RWPE2 (cell line): ENCODE results near the gene ZEB2.

ENCODE experiments used
- ATAC-seq: fragments of 200-7000 bp; cut with Tn5 transposase; 3 replicates; pipeline ENCODE4 v1.9.1; 2021; ENCODE audit warnings: low read depth
- DNase-seq: peaks from one replicate; pipeline ENCODE4 v3.0.0-alpha.2; 2020; ENCODE audit warnings: low spot score
- H3K27ac ChIP-seq: fragments of 450-650 bp; 2 replicates; pipeline ENCODE4 v1.5.1; 2017; ENCODE audit warnings: mild to moderate bottlenecking; ENCODE audit not compliant: poor library complexity, severe bottlenecking
- H3K27me3 ChIP-seq: fragments of 250-450 bp; sonication (Bioruptor Pico); 2 replicates; pipeline ENCODE4 v1.5.1; 2021; ENCODE audit warnings: mild to moderate bottlenecking, moderate library complexity; ENCODE audit not compliant: insufficient read depth, poor library complexity, severe bottlenecking
- H3K36me3 ChIP-seq: fragments of 250-450 bp; sonication (Bioruptor Pico); 2 replicates; pipeline ENCODE4 v1.5.1; 2020; ENCODE audit warnings: low read depth, mild to moderate bottlenecking, moderate library complexity
- H3K4me1 ChIP-seq: fragments of 250-450 bp; sonication (Bioruptor Pico); 2 replicates; pipeline ENCODE4 v1.5.1; 2021; ENCODE audit warnings: mild to moderate bottlenecking, moderate library complexity; ENCODE audit not compliant: insufficient read depth, poor library complexity, severe bottlenecking
- H3K4me3 ChIP-seq: fragments of 250-450 bp; sonication (Bioruptor Pico); 2 replicates; pipeline ENCODE4 v1.5.1; 2021; ENCODE audit warnings: mild to moderate bottlenecking, moderate library complexity; ENCODE audit not compliant: severe bottlenecking
- H3K9me3 ChIP-seq: fragments of 250-450 bp; sonication (Bioruptor Pico); 2 replicates; pipeline ENCODE4 v1.5.1; 2021; ENCODE audit warnings: mild to moderate bottlenecking, moderate library complexity; ENCODE audit not compliant: severe bottlenecking
- TF ChIP-seq, protein P1 (sequence below): fragments of 450-650 bp; IDR thresholded peaks from one replicate; pipeline ENCODE4 v1.5.1; 2017; ENCODE audit warnings: mild to moderate bottlenecking, moderate library complexity; ENCODE audit not compliant: poor library complexity, severe bottlenecking

The ZEB2 gene

DNA sequence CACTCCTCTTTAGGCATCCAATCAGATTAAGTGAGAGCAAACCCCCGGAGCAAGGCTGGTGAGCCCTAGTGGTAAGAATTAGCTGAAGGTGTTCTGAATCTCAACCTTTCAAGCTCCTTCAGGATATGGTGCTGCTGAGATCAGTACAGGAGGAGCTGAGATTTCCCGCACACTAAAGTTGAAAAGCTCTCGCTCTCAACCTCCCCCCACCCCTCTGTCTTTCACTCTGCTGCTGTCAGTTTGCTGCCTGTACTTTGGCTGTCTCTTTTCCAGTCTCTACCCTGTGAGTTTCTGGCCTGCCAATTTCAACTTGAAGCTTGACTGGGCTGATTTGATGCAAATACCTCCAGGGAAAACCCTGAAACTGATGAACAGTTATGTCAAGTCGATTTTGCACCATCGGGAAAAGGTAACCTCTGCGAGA, 15.7 kb downstream of the ZEB2 start:
- Histone ChIP-seq H3K36me3 (no peaks in the 10 kb centered on the region), H3K4me1 (no peaks in the 10 kb centered on the region), H3K9me3 (no peaks in the 10 kb centered on the region), H3K4me3 (no peak overlapping the region), H3K27ac (no peak overlapping the region), H3K27me3 (no peaks in the 10 kb centered on the region)
- no peak for ATAC-seq
- no peak for DNase-seq
- TF ChIP-seq, protein P1, sequence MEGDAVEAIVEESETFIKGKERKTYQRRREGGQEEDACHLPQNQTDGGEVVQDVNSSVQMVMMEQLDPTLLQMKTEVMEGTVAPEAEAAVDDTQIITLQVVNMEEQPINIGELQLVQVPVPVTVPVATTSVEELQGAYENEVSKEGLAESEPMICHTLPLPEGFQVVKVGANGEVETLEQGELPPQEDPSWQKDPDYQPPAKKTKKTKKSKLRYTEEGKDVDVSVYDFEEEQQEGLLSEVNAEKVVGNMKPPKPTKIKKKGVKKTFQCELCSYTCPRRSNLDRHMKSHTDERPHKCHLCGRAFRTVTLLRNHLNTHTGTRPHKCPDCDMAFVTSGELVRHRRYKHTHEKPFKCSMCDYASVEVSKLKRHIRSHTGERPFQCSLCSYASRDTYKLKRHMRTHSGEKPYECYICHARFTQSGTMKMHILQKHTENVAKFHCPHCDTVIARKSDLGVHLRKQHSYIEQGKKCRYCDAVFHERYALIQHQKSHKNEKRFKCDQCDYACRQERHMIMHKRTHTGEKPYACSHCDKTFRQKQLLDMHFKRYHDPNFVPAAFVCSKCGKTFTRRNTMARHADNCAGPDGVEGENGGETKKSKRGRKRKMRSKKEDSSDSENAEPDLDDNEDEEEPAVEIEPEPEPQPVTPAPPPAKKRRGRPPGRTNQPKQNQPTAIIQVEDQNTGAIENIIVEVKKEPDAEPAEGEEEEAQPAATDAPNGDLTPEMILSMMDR = no peak

DNA sequence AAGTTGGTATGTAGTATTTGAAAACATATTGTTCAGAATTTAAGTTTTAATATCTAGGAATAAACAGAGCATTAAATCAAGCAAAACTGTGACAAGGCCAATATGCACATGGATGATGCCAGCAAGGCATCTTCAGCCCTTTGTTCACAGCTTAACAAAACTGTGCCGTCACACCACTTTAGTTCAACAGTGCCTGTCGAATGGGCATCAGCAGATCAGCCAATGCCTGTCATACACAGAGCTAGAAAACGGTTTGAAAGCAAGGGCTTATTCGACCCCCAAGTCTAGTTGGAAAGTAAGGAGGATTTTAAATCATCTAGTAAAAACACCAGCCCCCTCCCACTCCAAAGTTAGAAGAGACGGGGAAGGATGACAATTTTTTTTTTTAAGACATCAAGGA, 16.7 kb downstream of the ZEB2 start:
- no peaks in the 10 kb centered on the region for H3K4me1 ChIP-seq
- no peak overlapping the region for H3K4me3 ChIP-seq
- no peak overlapping the region for H3K27ac ChIP-seq
- no peaks in the 10 kb centered on the region for H3K9me3 ChIP-seq
- H3K27me3 ChIP-seq = no peaks in the 10 kb centered on the region
- TF ChIP-seq, protein P1 = no peak
- no peaks in the 10 kb centered on the region for H3K36me3 ChIP-seq
- DNase-seq (no peak), ATAC-seq (no peak)

DNA sequence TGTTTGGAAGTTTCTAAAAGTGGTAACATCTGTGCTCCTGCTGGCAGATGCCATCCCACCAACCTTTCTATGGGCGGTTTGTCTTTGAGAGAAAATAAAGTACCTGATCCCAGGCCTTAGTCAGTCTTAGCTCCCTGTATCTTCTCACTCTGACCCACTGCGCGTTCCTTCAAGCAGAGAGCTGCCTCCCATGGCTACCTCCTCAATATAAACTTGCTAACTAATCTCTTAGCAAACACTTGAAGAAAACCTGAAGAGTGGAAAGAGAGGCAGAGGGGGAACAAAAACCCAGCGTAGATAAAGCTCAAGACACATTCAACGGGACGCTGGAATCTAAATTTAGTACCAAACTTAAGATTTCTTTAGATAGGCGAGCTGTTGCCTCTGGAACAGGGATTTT, 17.6 kb downstream of the ZEB2 start:
- H3K4me3 ChIP-seq = no peak overlapping the region
- no peaks in the 10 kb centered on the region for H3K4me1 ChIP-seq
- no peaks in the 10 kb centered on the region for H3K27me3 ChIP-seq
- no peaks in the 10 kb centered on the region for H3K36me3 ChIP-seq
- DNase-seq (no peak), ATAC-seq (no peak)
- no peaks in the 10 kb centered on the region for H3K9me3 ChIP-seq
- H3K27ac ChIP-seq = no peak overlapping the region
- TF ChIP-seq, protein P1 = no peak

DNA sequence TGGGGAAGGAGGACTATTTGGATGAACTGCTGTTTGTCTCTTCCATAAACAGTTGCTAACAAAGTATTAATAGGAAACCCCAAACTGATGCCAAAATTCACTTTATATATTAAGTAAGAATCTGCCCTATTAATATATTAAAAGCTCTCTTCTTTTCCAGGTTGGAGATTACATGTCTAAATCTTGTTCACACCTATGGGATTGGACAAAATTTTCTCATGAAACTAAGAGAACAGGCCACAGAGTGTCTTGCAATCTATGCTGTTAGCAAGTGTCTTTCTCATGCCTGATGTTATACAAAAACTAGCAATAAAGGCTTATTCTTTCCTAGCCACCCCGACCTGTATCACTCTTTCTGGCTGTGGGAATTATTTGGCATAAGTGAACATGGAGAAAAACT, 18.3 kb downstream of the ZEB2 start:
- H3K4me1 ChIP-seq = no peaks in the 10 kb centered on the region
- H3K27ac ChIP-seq = no peak overlapping the region
- DNase-seq (no peak), ATAC-seq (no peak)
- no peaks in the 10 kb centered on the region for H3K27me3 ChIP-seq
- H3K36me3 ChIP-seq = no peaks in the 10 kb centered on the region
- TF ChIP-seq, protein P1 = no peak
- no peaks in the 10 kb centered on the region for H3K9me3 ChIP-seq
- no peak overlapping the region for H3K4me3 ChIP-seq

DNA sequence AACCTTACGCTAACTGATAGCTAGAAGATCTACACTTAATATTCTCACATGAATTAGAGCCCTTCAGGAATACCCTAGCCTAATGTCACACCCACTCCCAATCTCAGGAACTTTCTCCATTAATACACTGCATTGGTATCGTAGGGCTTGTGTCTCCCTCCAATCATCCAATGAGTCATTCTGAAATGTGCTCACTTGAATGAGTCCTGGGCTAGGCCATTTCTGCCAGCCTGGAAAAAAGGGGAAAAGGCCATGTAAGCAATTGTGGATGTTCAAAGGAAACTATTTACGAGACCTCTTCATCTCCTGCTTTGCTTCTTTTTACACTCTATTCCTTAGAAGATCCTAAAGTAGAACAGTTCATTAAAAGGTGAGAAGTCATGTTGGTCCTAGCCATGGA, 18.8 kb downstream of the ZEB2 start:
- no peaks in the 10 kb centered on the region for H3K4me1 ChIP-seq
- H3K36me3 ChIP-seq = no peaks in the 10 kb centered on the region
- TF ChIP-seq, protein P1 = no peak
- H3K27ac ChIP-seq = no peak overlapping the region
- no peak for DNase-seq
- no peaks in the 10 kb centered on the region for H3K9me3 ChIP-seq
- no peak for ATAC-seq
- H3K27me3 ChIP-seq = no peaks in the 10 kb centered on the region
- no peak overlapping the region for H3K4me3 ChIP-seq
